Activated CD8-positive, alpha-beta memory T cell treated with anti-CD3 and anti-CD28 coated beads, Interleukin-2, amount 10 ng/mL, durations not matched to agents 7 days and 5 days (primary cell): ENCODE measurements around the gene ZCWPW2. TPM values are rescaled to one million over a fixed set of nuclear protein-coding genes. Genes with fewer than 3 reads are reported as not detected.

ENCODE experiments used
- ATAC-seq: fragments of 150-1000 bp; cut with Tn5 transposase; one replicate; pipeline ENCODE4 v1.10.0; 2021; ENCODE audit warnings: moderate library complexity
- CTCF ChIA-PET: fragments of 350-600 bp; sonication (Branson Sonifier 250); formaldehyde crosslinking; loops from one replicate; lab custom pipeline; 2021; ENCODE audit warnings: antibody characterized with exemption; lab: Charles Lee
- DNase-seq: peaks from one replicate; pipeline ENCODE4 v3.0.0-alpha.2; 2020
- H3K27ac Mint-ChIP-seq: one replicate; pipeline ENCODE4 v1.8.0; 2021; ENCODE audit warnings: mild to moderate bottlenecking, mixed read lengths
- H3K27me3 Mint-ChIP-seq: one replicate; pipeline ENCODE4 v1.8.0; 2021; ENCODE audit warnings: mixed read lengths
- H3K36me3 Mint-ChIP-seq: one replicate; pipeline ENCODE4 v1.8.0; 2021; ENCODE audit warnings: mild to moderate bottlenecking, mixed read lengths
- H3K4me1 Mint-ChIP-seq: one replicate; pipeline ENCODE4 v1.8.0; 2021; ENCODE audit warnings: mixed read lengths
- H3K4me3 Mint-ChIP-seq: one replicate; pipeline ENCODE4 v1.8.0; 2021; ENCODE audit warnings: mild to moderate bottlenecking, moderate library complexity, mixed read lengths
- H3K9me3 Mint-ChIP-seq: one replicate; pipeline ENCODE4 v1.8.0; 2022; ENCODE audit warnings: low read depth, mixed read lengths
- total RNA-seq, 2 experiments: library from RNA; stranded (reverse); gene quantifications; one replicate each; pipeline ENCODE4 v1.2.3, GENCODE V29; 2021

The ZCWPW2 gene, protein sequence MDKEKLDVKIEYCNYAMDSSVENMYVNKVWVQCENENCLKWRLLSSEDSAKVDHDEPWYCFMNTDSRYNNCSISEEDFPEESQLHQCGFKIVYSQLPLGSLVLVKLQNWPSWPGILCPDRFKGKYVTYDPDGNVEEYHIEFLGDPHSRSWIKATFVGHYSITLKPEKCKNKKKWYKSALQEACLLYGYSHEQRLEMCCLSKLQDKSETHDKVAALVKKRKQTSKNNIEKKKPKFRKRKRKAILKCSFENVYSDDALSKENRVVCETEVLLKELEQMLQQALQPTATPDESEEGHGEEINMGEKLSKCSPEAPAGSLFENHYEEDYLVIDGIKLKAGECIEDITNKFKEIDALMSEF
- total RNA-seq: under 1 TPM in 1 of 2 experiments, not detected in 1; 0.35 TPM

DNA sequence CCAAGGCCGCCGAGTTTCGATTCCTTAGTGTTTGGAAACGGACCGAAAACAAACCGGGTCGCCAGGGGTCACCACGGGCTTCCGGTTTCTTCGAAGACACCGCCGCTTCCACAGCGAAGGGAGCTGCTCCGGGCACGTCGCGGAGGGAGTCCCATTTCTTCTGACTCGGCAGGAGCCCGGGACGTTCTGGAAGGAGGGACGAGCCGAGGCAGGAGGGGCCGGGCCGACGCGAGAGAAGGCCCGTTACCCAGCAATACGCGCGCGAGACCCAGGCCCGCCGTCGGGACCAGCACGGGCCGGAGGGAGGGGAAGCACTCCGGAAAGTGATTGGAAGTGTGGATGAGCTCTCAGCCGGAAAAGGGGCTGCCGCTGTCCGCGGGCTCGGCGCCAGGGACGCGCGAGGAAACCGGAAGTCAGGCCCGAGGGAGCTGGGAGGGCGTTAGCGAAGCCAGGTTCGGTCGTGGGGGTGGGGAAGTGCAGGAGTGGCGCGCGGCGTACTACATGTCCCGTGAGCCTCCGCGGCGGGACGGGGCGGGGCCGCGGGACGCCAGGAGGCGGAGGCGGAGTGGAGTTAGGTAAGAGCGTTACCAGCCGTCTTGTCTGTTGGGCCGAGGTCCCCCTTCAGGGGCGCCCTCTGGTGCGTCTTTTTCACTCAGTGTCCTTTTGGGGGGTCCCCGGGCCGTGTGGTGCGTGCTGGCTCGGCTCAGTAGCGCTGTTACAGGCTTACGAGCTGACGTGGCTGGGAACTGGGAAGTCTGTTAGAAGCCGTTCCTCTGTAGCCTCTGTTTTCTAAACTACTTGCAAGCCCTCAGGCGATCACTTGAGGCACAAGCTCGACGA, at the start of gene ZCWPW2, which contains the start of gene AZI2:
Gene ZCWPW2 (plus strand): TSS at position 93 of the 840 bp plus-strand sequence. CDS start 64,348 bp downstream, outside the sequence.
Gene AZI2 (minus strand): TSS at position 196 of the 840 bp plus-strand sequence. CDS start 8,207 bp downstream, outside the sequence.
- Mint-ChIP-seq H3K36me3 (peaks cover 37% of the 10 kb centered on the region), H3K4me1 (peaks cover 43% of the 10 kb centered on the region)
- peak; percentile 96 for DNase-seq

DNA sequence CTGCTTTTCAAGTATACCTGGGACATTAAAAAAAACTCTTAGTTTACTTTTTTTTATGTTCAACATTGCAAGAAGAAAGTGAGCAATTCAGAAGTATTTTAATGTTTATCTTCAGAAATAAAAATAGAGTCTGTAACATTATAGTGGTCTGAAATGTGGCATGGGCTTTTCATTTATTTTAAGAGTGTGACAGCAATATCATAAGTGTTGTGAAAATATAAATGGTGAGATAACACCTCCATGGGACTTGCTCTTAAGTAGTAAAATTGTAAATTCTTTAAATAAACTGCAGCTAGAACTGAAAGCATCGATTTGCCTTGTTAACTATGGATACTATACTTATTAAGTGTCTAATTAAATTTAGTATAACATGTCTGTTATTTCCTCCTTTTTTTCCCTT, 48.8 kb upstream of the ZCWPW2 start:
- Mint-ChIP-seq H3K9me3 (no peaks in the 10 kb centered on the region), H3K4me3 (no peak overlapping the region), H3K36me3 (peaks cover 9% of the 10 kb centered on the region), H3K4me1 (peaks cover 12% of the 10 kb centered on the region), H3K27ac (no peak overlapping the region), H3K27me3 (no peaks in the 10 kb centered on the region)
- CTCF ChIA-PET: no interaction called here
- no peak for DNase-seq
- ATAC-seq: no peak

More for the DNA sequence above, at the start of gene ZCWPW2, which contains the start of gene AZI2:
- peak within 1 kb of the TSS; percentile 99 for H3K27ac Mint-ChIP-seq
- CTCF ChIA-PET: interaction anchor here (0.7 to 2.6 kb wide), 11 partner anchors 9 to 991 kb away, joined by 3 to 15 read pairs (median 4); partner anchors contain the start of gene EOMES
- peak; percentile 85 for ATAC-seq
- no peaks in the 10 kb centered on the region for H3K27me3 Mint-ChIP-seq
- peaks cover 7% of the 10 kb centered on the region for H3K9me3 Mint-ChIP-seq
- H3K4me3 Mint-ChIP-seq: peak within 1 kb of the TSS; percentile 86

DNA sequence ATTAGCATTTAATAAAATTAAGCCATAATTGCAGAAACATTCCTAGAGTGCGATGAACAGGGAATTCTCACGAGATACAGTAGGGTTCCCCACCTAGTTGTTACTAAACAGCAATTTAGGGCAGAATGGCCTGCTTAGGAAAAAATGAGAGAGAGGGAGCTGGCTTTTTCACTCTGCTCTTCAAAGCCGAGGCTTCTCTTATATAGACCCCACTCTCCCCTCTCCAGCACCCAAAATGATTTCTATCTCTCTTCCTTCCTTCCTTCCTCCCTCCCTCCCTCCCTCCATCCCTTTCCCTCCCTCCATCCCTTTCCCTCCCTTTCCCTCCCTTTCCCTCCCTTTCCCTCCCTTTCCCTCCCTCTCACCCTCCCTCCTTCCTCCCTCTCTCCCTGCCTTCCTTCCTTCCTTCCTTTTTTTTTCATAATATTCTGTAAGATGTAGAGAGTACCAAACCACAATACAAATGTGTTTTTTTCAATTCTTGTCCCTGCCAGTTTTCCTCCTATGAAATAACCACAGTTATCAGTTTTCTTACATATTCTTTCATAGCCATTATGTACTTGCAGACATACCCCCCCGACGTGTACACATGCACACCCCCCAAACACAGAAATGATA, 48.1 kb upstream of the ZCWPW2 start:
- CTCF ChIA-PET: no interaction called here
- Mint-ChIP-seq H3K4me3 (no peak overlapping the region), H3K27me3 (no peaks in the 10 kb centered on the region), H3K9me3 (no peaks in the 10 kb centered on the region), H3K27ac (no peak overlapping the region), H3K36me3 (peaks cover 14% of the 10 kb centered on the region), H3K4me1 (peaks cover 7% of the 10 kb centered on the region)
- ATAC-seq (no peak), DNase-seq (no peak)

DNA sequence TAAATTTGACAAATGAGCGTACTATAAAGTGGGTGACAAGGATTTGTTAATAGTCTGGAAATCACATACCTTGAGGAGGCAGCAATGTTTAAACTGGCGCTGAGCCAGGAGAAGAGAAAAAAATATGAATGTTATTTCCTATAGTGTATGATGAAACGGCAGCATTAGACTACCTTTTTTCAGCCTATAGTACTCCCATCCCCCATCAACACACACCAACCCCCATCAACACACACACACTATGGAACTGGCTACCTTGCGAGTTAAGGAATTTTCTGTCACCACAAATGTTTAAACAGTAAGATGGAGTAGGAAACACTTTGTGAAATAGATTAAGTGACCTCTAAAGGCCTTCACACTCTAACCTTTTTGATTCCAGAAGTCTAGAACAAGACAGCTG, 46.8 kb upstream of the ZCWPW2 start:
- Mint-ChIP-seq H3K9me3 (no peaks in the 10 kb centered on the region), H3K4me1 (peaks cover 7% of the 10 kb centered on the region), H3K27ac (no peak overlapping the region), H3K27me3 (no peaks in the 10 kb centered on the region), H3K36me3 (peaks cover 21% of the 10 kb centered on the region), H3K4me3 (no peak overlapping the region)
- DNase-seq (no peak), ATAC-seq (no peak)
- CTCF ChIA-PET: no interaction called here

DNA sequence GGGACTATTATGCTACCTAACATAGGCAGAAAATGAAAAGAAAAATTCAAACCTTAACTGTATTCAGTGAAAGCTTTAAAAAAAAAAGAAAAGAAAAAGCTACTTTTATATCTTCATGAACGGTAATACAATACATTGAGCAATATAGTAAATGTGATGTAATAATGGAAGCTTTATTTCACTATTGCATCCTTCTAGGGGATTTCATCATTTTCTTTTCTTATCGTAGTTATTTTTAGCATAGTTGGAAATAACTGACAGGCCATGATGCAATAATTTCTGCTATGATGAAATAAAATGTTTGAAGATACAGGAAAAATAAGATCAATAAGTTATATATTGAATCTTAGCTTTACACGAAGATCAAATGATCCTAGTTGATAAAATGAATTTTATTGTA, 40.3 kb upstream of the ZCWPW2 start:
- DNase-seq: no peak
- Mint-ChIP-seq H3K27ac (no peak overlapping the region), H3K4me1 (peaks cover 13% of the 10 kb centered on the region), H3K27me3 (no peaks in the 10 kb centered on the region), H3K4me3 (no peak overlapping the region), H3K36me3 (peaks cover 32% of the 10 kb centered on the region), H3K9me3 (no peaks in the 10 kb centered on the region)
- CTCF ChIA-PET: interaction anchor here (0.8 to 1.4 kb wide), 3 partner anchors 9 to 596 kb away, joined by 3 to 4 read pairs (median 4); no protein-coding TSS in a partner anchor
- no peak for ATAC-seq

DNA sequence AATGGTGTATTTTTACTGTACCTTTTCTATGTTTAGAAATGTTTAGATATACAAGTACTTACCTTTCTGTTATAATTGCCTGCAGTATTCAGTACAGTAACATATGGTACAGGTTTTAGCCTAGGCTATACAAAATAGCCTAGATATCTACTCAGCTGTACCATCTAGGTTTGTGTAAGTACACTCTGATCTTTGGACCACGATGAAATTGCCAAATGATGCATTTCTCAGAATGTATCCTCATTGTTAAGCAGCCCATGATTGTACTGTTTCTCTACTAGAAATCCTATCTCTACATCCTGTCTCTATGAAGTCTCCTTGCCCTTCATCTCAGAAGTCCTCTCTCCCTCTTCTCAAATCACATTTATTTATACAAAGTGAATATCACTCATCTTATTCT, 32.8 kb upstream of the ZCWPW2 start:
- DNase-seq (no peak), ATAC-seq (no peak)
- H3K4me3 Mint-ChIP-seq: no peak overlapping the region
- peaks cover 15% of the 10 kb centered on the region for H3K4me1 Mint-ChIP-seq
- CTCF ChIA-PET: no interaction called here
- no peaks in the 10 kb centered on the region for H3K9me3 Mint-ChIP-seq
- no peaks in the 10 kb centered on the region for H3K27me3 Mint-ChIP-seq
- H3K36me3 Mint-ChIP-seq: peaks cover 16% of the 10 kb centered on the region
- H3K27ac Mint-ChIP-seq: no peak overlapping the region

DNA sequence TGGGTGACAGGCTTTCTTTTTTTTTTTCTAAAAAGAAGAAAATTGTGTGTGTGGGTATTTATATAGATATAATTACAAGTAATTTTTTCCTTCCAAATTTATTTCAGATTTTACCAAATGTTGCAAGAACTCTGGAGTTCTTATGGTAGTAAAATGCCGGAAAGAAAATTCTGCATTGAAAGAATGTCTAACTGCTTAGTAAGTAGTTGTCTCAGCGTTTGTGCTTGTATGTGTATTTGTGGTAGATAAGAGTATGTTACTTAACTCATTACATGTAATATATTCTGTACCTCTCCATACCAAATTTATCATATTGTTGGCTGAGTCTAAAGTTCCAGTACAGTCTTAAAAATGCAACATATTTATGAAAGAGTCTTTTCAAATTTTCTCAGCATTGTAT, 32.3 kb upstream of the ZCWPW2 start:
- H3K4me1 Mint-ChIP-seq: peaks cover 21% of the 10 kb centered on the region
- H3K27ac Mint-ChIP-seq: no peak overlapping the region
- ATAC-seq: no peak
- peaks cover 21% of the 10 kb centered on the region for H3K36me3 Mint-ChIP-seq
- H3K9me3 Mint-ChIP-seq: no peaks in the 10 kb centered on the region
- no peak for DNase-seq
- H3K27me3 Mint-ChIP-seq: no peaks in the 10 kb centered on the region
- H3K4me3 Mint-ChIP-seq: no peak overlapping the region
- CTCF ChIA-PET: no interaction called here

DNA sequence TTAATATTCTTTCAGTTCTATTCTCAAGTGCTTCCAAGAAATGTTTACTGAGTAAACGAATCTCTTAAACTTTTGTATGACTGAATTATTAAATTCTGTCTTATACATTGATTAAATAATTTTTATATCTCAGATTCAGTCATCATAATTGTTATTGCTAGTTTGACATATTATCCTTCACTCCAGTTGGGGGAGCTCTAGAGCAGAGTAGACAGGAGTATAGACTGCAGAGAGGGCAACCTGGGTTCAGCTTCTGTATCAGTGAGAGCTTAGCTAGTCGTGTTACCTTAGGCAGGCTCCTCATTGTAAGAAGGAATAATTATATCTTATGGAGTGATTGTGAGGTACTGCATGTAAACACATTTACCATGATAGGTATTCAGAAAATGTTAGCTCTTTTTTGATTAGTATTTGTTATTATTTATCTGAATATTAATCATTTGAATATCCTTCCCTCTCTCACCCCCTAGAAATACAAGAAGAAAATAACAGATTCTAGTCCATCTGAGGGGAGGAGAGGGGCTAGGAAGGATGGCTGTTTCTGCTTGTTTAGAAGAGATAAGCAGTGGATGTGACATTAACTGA, 31.0 kb upstream of the ZCWPW2 start:
- Mint-ChIP-seq H3K4me1 (peaks cover 27% of the 10 kb centered on the region), H3K4me3 (no peak overlapping the region), H3K27ac (no peak overlapping the region), H3K9me3 (no peaks in the 10 kb centered on the region), H3K27me3 (no peaks in the 10 kb centered on the region), H3K36me3 (peaks cover 27% of the 10 kb centered on the region)
- ATAC-seq (peak; percentile 98), DNase-seq (peak; percentile 50)
- CTCF ChIA-PET: interaction anchor here (0.7 to 1.7 kb wide), 14 partner anchors 9 to 605 kb away, joined by 3 to 15 read pairs (median 5); partner anchors contain the start of genes AZI2, EOMES and ZCWPW2

DNA sequence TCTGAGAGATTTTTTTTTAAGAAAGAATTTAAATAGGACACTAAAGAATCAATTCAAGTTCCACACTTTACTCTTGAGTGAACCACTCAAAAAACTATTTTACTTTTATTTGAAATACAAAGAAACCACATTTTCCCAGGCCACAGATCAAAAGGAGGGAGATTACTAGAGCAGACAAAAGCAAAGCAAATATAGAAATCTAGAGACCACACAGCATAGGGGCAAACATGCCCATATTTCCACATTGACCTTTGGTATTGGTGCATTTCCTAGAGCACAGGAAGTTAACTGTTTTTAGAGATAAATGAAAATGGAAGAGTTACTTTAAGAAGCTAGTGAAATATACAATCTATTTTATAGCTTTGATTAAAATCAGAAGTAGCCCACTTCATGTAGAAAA, 27.5 kb upstream of the ZCWPW2 start:
- Mint-ChIP-seq H3K4me3 (no peak overlapping the region), H3K27ac (peak overlapping the region; percentile 51), H3K9me3 (no peaks in the 10 kb centered on the region), H3K36me3 (peaks cover 50% of the 10 kb centered on the region), H3K4me1 (peaks cover 37% of the 10 kb centered on the region), H3K27me3 (no peaks in the 10 kb centered on the region)
- DNase-seq (no peak), ATAC-seq (no peak)
- CTCF ChIA-PET: interaction anchor here (2.4 to 3.7 kb wide), 2 partner anchors 15 to 609 kb away, joined by 6 to 18 read pairs; no protein-coding TSS in a partner anchor

DNA sequence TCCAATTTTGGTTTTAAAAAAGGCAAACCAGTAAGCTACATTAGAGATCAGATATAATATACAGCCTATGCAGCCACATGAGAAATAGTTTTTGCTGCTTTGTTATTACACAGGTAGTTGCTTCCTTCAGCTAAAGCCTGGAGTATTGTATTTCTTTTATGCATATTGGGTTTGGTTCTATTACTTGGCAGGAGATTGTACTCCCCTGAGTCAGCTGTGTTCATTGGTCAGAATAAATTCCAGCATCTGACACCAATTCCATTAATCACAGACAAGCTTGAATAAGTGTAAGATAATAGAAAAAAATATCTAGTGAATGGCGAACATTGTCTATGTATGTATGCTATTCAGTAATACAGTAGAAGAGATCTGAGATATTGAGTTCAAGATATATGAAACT, 26.1 kb upstream of the ZCWPW2 start:
- peaks cover 49% of the 10 kb centered on the region for H3K4me1 Mint-ChIP-seq
- no peak overlapping the region for H3K4me3 Mint-ChIP-seq
- H3K27me3 Mint-ChIP-seq: no peaks in the 10 kb centered on the region
- CTCF ChIA-PET: interaction anchor here (0.7 to 3.7 kb wide), 3 partner anchors 26 to 835 kb away, joined by 3 to 18 read pairs (median 3); partner anchors contain the start of genes AZI2 and ZCWPW2
- ATAC-seq (no peak), DNase-seq (no peak)
- peaks cover 50% of the 10 kb centered on the region for H3K36me3 Mint-ChIP-seq
- no peak overlapping the region for H3K27ac Mint-ChIP-seq
- no peaks in the 10 kb centered on the region for H3K9me3 Mint-ChIP-seq

DNA sequence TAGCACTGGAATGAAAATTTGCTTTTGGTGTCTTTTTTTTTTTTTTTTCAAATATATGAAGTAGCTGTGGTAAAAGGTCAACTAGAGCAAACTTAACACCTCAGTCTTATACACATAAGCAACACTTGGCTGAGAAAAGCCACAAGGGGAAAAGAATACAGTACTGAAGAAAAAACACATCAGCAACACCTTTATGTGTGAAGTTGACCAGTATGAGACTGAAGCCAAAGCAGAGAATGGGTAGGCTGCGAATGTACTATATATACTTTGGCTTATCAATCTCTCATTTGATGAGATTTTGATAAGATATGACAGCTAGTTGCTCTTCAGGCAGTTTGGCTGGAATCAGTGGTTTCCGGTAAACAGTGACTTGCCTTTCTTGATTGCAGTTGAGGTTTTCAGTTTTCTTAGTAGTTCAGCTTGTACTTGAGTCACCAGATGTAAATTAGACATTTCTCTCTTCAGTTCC, 22.0 kb upstream of the ZCWPW2 start:
- H3K4me3 Mint-ChIP-seq: peak overlapping the region; percentile 13
- peaks cover 53% of the 10 kb centered on the region for H3K4me1 Mint-ChIP-seq
- H3K9me3 Mint-ChIP-seq: no peaks in the 10 kb centered on the region

More for the DNA sequence above, 22.0 kb upstream of the ZCWPW2 start:
- peaks cover 40% of the 10 kb centered on the region for H3K36me3 Mint-ChIP-seq
- peak overlapping the region; percentile 78 for H3K27ac Mint-ChIP-seq
- DNase-seq: peak; percentile 83
- ATAC-seq: peak; percentile 91
- no peaks in the 10 kb centered on the region for H3K27me3 Mint-ChIP-seq
- CTCF ChIA-PET: interaction anchor here (0.7 to 6.7 kb wide), 12 partner anchors 9 to 614 kb away, joined by 3 to 82 read pairs (median 4); partner anchors contain the start of genes AZI2, EOMES and ZCWPW2
